ENCODE data around the gene SZT2. TPM values are rescaled to one million over a fixed set of nuclear protein-coding genes. Genes with fewer than 3 reads are reported as not detected.

The SZT2 gene
- total and polyA plus RNA-seq, 2 of the 4 experiments (the other 2 are of a cell fraction) = 9.5 to 14.3 TPM

DNA sequence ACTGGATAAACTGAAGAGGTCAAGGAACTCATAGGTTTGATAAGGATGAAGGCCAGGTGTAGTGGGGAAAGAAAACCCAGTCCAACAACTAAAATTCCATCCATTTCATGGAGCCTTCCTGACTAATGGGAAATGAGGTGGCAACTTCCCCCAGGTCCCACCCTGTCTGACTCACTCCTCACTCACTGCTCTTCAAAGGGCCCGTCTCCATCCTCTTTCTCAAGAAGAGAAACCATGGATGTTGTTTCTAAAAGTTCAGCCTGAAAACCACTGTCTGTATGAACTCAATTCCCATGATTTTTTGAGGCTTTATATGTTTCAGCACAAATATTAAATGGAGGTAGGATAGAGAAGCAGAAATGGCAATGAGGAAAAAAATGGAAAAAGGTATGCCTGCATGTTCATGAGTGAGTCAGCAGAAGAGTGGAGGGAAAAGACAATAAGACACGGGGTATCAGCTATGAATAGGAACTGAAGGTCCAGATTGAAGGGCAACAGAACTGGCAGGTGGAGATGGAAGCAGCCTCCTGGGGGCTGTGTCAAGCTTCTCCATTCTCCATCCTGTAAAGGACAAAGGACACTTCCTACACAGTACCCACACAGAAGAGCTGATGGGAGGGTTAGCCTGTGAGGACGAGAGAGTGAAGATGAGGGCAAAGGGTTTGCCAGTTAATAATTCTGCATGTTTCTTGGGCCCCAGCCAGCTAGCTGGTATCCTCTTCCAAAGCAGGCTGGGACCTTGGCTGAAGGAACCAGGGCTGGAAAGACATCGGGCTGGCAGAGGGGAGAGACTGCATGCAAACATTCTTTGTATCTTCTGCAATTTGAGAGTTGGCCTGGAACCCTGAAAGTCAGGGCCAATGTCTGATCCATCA is 16.4 kb upstream of the SZT2 start (continued):
- TF ChIP-seq FOS (IDR thresholded peaks at IDR 0.05; ENCODE audit: low read depth, low read length) (peak; percentile 83), RFX5 (IDR thresholded peaks at IDR 0.05; ENCODE audit: low read depth, low read length) (no peak)

DNA sequence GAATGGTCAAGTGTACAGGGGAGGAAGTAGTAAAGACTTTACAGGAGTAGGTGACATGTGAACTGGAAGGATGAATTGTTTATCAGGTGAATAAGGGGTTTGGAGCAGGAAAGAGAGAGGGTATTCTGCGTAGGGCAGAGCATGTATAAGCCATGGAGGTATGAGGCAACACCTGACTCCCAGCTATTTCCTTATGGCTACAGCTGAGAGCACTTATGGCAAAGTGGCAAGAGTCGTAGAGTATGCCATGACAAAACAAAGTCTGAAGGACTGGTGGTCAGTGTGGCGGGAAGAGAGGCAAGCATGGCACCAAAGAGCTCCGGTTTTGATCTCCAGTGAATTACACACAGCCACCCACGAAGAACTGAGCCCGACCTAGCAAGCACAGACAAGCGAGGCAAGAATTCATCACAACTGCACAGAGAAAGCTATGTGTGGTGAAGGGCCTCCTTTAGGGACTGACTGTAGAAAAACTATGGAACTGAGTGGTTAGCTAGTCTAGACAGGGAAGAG is 12.9 kb upstream of the SZT2 start:
- Histone ChIP-seq H3K4me1 (ENCODE audit: control insufficient read depth, insufficient read depth, low read length) (peaks cover 9% of the 10 kb centered on the region; the same call in 1 of the 2 replicates), H3K23ac (ENCODE audit: low read depth, low read length) (no peak overlapping the region), H4K20me1 (ENCODE audit: insufficient read depth, low read length) (0 out of 2 replicates have a peak, but pooled peaks cover 2% of the 10 kb centered on the region), H4K8ac (ENCODE audit: low read depth in 2 of 2, low read length in 2 of 2) (no peak overlapping the region), H3K79me1 (ENCODE audit: low read depth in 1 of 2, low read length in 2 of 2) (peaks cover 20 to 56% of the 10 kb centered on the region in 2 experiments), H3K18ac (ENCODE audit: low read depth, low read length) (no peak overlapping the region), H3K36me3 (ENCODE audit: control insufficient read depth, insufficient read depth, low read length) (peaks cover 13% of the 10 kb centered on the region), H3K9me3 (ENCODE audit: control insufficient read depth, insufficient read depth, low read length) (no peaks in the 10 kb centered on the region), H3K27ac (ENCODE audit: insufficient read depth, low read length) (no peak overlapping the region), H3K4me2 (ENCODE audit: low read depth, low read length) (no peak overlapping the region), H4K91ac (ENCODE audit: insufficient read depth, low read depth, low read length) (no peak overlapping the region), H2BK20ac (ENCODE audit: low read depth, low read length) (no peak overlapping the region), H3K4ac (ENCODE audit: low read depth, low read length) (no peak overlapping the region), H2AFZ (replicated peaks; ENCODE audit: low read length, poor library complexity) (no peak overlapping the region), H2AK9ac (replicated peaks; ENCODE audit: low read depth, low read length, poor library complexity) (no peak overlapping the region), H2AK5ac (ENCODE audit: low read depth, low read length) (no peak overlapping the region), H3K9me1 (ENCODE audit: insufficient read depth, low read length) (peaks cover 15% of the 10 kb centered on the region), H3K14ac (replicated peaks; ENCODE audit: low read depth, low read length) (no peak overlapping the region), H2BK15ac (ENCODE audit: low read depth, low read length) (no peak overlapping the region), H2BK5ac (ENCODE audit: low read depth, low read length, poor library complexity, severe bottlenecking) (no peak overlapping the region), H3K4me3 (ENCODE audit: insufficient read depth, low read depth, low read length) (no peak overlapping the region), H3K27me3 (ENCODE audit: control insufficient read depth, insufficient read depth, low read length) (no peaks in the 10 kb centered on the region), H2BK120ac (ENCODE audit: low read depth, low read length) (no peak overlapping the region), H4K5ac (ENCODE audit: low read depth, low read length) (no peak overlapping the region), H3K56ac (ENCODE audit: extremely low read depth, insufficient read depth, low read length) (no peak overlapping the region), H3K9ac (ENCODE audit: low read depth, low read length) (no peak overlapping the region)
- no peak for ATAC-seq (ENCODE audit: low read depth)
- no TSS peak for BruUV-seq (replicated peaks)
- intact Hi-C loops (cut with micrococcal nuclease) = no loop called here
- no peak for DNase-seq
- dilution Hi-C loops (cut with HindIII; ENCODE audit: low sequenced_read_pairs, unreplicated experiment) = no loop called here
- in situ Hi-C loops (cut with MboI; ENCODE audit: low sequenced_read_pairs) = no loop called here
- ChIA-PET POLR2A (ENCODE audit: unreplicated experiment) (interaction anchor here (0.5 kb wide), 1 partner anchor 162 kb away, joined by 3 read pairs; no protein-coding TSS in a partner anchor), CTCF (no interaction called here)
- WGBS, 2 experiments (ENCODE audit: extremely low coverage in 2 of 2, insufficient read length in 1 of 2) = 100% methylated on average over 1 of the region's 7 CpGs; no CpG with 5 or more reads in 1 of the 2 experiments
- TF ChIP-seq MXI1 (IDR thresholded peaks at IDR 0.05; ENCODE audit: borderline replicate concordance, low read depth, low read length) = no peak
- no peak for TF ChIP-seq RFX5 (IDR thresholded peaks at IDR 0.05; ENCODE audit: low read depth, low read length)
- TF ChIP-seq RAD21 (IDR thresholded peaks at IDR 0.05; ENCODE audit: low read length) = no peak
- no peak for TF ChIP-seq BHLHE40 (IDR thresholded peaks at IDR 0.05; ENCODE audit: low read depth, low read length)
- TF ChIP-seq, protein P1, sequence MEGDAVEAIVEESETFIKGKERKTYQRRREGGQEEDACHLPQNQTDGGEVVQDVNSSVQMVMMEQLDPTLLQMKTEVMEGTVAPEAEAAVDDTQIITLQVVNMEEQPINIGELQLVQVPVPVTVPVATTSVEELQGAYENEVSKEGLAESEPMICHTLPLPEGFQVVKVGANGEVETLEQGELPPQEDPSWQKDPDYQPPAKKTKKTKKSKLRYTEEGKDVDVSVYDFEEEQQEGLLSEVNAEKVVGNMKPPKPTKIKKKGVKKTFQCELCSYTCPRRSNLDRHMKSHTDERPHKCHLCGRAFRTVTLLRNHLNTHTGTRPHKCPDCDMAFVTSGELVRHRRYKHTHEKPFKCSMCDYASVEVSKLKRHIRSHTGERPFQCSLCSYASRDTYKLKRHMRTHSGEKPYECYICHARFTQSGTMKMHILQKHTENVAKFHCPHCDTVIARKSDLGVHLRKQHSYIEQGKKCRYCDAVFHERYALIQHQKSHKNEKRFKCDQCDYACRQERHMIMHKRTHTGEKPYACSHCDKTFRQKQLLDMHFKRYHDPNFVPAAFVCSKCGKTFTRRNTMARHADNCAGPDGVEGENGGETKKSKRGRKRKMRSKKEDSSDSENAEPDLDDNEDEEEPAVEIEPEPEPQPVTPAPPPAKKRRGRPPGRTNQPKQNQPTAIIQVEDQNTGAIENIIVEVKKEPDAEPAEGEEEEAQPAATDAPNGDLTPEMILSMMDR (conservative IDR thresholded peaks at IDR 0.05; ENCODE audit: low read depth, low read length) = no peak
- TF ChIP-seq CHD1 (IDR thresholded peaks at IDR 0.05; ENCODE audit: low read depth, low read length) = no peak
- TF ChIP-seq POLR2A (IDR thresholded peaks at IDR 0.05; ENCODE audit: low read depth, low read length) = no peak
- TF ChIP-seq MAZ (IDR thresholded peaks at IDR 0.05; ENCODE audit: borderline replicate concordance, low read depth, low read length) = no peak
- TF ChIP-seq, protein P2, sequence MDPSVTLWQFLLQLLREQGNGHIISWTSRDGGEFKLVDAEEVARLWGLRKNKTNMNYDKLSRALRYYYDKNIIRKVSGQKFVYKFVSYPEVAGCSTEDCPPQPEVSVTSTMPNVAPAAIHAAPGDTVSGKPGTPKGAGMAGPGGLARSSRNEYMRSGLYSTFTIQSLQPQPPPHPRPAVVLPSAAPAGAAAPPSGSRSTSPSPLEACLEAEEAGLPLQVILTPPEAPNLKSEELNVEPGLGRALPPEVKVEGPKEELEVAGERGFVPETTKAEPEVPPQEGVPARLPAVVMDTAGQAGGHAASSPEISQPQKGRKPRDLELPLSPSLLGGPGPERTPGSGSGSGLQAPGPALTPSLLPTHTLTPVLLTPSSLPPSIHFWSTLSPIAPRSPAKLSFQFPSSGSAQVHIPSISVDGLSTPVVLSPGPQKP (IDR thresholded peaks at IDR 0.05; ENCODE audit: borderline replicate concordance, low read depth, low read length) = no peak
- TF ChIP-seq, protein P3, sequence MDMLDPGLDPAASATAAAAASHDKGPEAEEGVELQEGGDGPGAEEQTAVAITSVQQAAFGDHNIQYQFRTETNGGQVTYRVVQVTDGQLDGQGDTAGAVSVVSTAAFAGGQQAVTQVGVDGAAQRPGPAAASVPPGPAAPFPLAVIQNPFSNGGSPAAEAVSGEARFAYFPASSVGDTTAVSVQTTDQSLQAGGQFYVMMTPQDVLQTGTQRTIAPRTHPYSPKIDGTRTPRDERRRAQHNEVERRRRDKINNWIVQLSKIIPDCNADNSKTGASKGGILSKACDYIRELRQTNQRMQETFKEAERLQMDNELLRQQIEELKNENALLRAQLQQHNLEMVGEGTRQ (IDR thresholded peaks at IDR 0.05; ENCODE audit: low read depth, low read length) = no peak
- no peak for TF ChIP-seq CEBPB (IDR thresholded peaks at IDR 0.05; ENCODE audit: low read depth, low read length)
